ENCODE results near the gene FGD3.

DNA sequence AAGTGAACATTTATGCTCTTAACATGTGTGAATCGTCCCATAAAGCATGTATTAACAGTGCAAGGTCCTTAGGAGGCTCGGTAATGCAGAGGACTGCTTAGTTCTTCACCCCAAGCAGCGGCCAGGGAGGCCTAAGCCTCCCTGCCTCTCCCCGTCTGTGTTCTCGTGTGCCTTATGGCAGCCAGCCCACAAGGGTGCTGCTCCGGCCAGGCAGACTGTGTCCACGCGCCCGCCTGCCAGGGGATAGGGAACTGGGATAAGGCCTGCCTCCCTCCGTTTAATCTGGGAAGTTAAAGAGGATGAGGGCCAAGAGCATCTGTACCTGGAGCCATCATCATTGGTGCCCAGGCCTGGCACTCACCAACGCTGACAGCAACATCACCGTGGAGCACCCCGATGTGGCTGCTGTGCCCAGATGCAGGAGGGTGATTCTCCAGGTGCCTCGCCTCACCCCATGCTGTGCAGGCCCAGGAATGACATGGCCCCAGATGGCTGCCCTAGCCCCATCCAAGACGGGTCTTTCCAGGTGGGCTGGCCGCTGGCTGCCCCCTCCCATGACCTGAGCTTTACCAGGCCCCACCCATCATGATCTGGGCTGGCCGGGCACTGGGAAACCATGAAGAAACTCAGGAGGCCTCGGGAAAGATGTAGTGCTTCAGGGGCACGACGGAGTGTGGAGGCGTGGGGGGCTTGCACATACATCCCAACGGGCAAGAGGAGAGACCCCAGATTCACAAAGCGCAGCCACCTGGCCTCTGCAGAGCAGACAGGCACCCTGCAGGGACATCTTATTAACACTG lies 75.6 kb downstream of the FGD3 start:
- no peak for TF ChIP-seq CTCF (IDR thresholded peaks at IDR 0.05)
- no peak for TF ChIP-seq POLR2A (IDR thresholded peaks at IDR 0.05)

Data from testis (tissue), 2 donors.